CD4-positive, alpha-beta T cell (primary cell): ENCODE results near the gene RASA4B. TPM values are rescaled to one million over a fixed set of nuclear protein-coding genes. Genes with fewer than 3 reads are reported as not detected.

ENCODE experiments used
- ATAC-seq: fragments of 200-7000 bp; cut with Tn5 transposase; one replicate; pipeline ENCODE4 v1.10.0; 2022; ENCODE audit warnings: mild to moderate bottlenecking; ENCODE audit not compliant: poor library complexity
- CTCF ChIA-PET: fragments of 350-600 bp; sonication (Branson Sonifier 250); formaldehyde crosslinking; loops from one replicate; lab custom pipeline; 2021; ENCODE audit warnings: antibody characterized with exemption, inconsistent platforms; lab: Charles Lee
- POLR2A ChIA-PET: fragments of 350-600 bp; sonication (Branson Sonifier 250); formaldehyde crosslinking; loops from one replicate; lab custom pipeline; 2021; ENCODE audit warnings: antibody characterized with exemption, inconsistent platforms; lab: Charles Lee
- DNase-seq, 14 experiments: peaks; one replicate each; pipeline ENCODE4 v3.0.0-alpha.2; 2013 to 2020; ENCODE audit warnings: mixed read lengths in 2 of 14
- H3K27ac ChIP-seq, 2 donors: one replicate each; pipeline versions ENCODE4 v1.5.1 to v1.7.0; 2013; ENCODE audit warnings: low read length in 2 of 2, low read depth in 1 of 2, mild to moderate bottlenecking in 1 of 2
- H3K27me3 ChIP-seq, 2 experiments: 1 replicate in 1 of 2; 2 replicates in 1 of 2; pipeline versions ENCODE4 v1.6.1 to v1.7.0; 2013; ENCODE audit warnings: low read length in 2 of 2, control low read depth in 1 of 2, mild to moderate bottlenecking in 1 of 2, moderate library complexity in 1 of 2; ENCODE audit not compliant: insufficient read depth in 2 of 2, control insufficient read depth in 1 of 2
- H3K36me3 ChIP-seq: one replicate; pipeline ENCODE4 v1.6.1; 2013; ENCODE audit warnings: low read length, control low read depth; ENCODE audit not compliant: insufficient read depth
- H3K4me1 ChIP-seq: one replicate; pipeline ENCODE4 v1.6.1; 2013; ENCODE audit warnings: low read length, control low read depth; ENCODE audit not compliant: insufficient read depth
- H3K4me3 ChIP-seq: one replicate; pipeline ENCODE4 v1.5.1; 2013; ENCODE audit warnings: mild to moderate bottlenecking, low read length, moderate library complexity
- H3K9me3 ChIP-seq, 2 experiments: 1 replicate in 1 of 2; 2 replicates in 1 of 2; pipeline versions ENCODE4 v1.6.1 to v1.7.0; 2013; ENCODE audit warnings: low read length in 2 of 2, mild to moderate bottlenecking in 2 of 2, control low read depth in 1 of 2, moderate library complexity in 1 of 2; ENCODE audit not compliant: control insufficient read depth in 1 of 2, insufficient read depth in 1 of 2
- H3K27ac Mint-ChIP-seq: one replicate; pipeline ENCODE4 v1.8.0; 2020; ENCODE audit warnings: mixed read lengths
- H3K27me3 Mint-ChIP-seq: one replicate; pipeline ENCODE4 v1.8.0; 2021; ENCODE audit warnings: mixed read lengths
- H3K36me3 Mint-ChIP-seq: one replicate; pipeline ENCODE4 v1.8.0; 2021; ENCODE audit warnings: low read depth, mixed read lengths
- H3K4me1 Mint-ChIP-seq: one replicate; pipeline ENCODE4 v1.8.0; 2021; ENCODE audit warnings: low read depth, mixed read lengths
- H3K4me3 Mint-ChIP-seq: one replicate; pipeline ENCODE4 v1.8.0; 2020; ENCODE audit warnings: mild to moderate bottlenecking, mixed read lengths
- H3K9me3 Mint-ChIP-seq: one replicate; pipeline ENCODE4 v1.8.0; 2020; ENCODE audit warnings: mixed read lengths
- intact Hi-C, 2 experiments: fragments of 100-400 bp; cut with DNase I in 1 of 2; cut with micrococcal nuclease in 1 of 2; formaldehyde crosslinking; loops; one replicate each; pipeline versions ENCODE4 v1.15.1 to v1.9.0; 2023 to 2025; cut with DNase I, micrococcal nuclease
- total RNA-seq, 174 experiments: library from RNA in 2 of 174; stranded (reverse) in 2 of 174; gene quantifications; one replicate each; pipeline ENCODE4 v1.2.3 and lab custom pipeline; 2021 to 2026
- TF ChIP-seq, protein P1 (sequence below): fragments of 200-600 bp; IDR thresholded peaks from one replicate; pipeline ENCODE4 v1.8.0; 2022; ENCODE audit warnings: antibody characterized with exemption, mild to moderate bottlenecking

The RASA4B gene
- total RNA-seq, 2 experiments from 2014 or later: 31.9 to 40.7 TPM

DNA sequence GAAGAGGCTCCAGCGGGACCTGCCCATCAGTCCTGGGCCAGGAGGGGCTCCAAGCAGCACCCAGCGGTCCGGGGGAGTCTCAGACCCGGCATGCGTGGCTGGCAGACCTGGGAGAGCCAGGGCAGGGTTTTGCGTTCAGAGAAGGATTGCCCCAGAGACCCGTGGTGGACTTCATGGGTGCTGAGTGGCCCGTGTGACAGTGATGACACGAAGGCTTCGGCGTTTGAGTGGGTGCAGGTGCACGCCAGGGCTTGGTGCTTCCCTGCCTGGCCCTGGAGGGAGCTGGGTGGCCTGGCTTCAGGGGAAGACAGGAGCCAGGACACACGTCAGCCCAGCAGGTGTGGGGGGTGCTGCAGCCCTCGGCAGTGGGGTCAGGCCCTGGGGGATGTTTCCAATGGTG lies 70.3 kb downstream of the RASA4B start:
- ATAC-seq: no peak

DNA sequence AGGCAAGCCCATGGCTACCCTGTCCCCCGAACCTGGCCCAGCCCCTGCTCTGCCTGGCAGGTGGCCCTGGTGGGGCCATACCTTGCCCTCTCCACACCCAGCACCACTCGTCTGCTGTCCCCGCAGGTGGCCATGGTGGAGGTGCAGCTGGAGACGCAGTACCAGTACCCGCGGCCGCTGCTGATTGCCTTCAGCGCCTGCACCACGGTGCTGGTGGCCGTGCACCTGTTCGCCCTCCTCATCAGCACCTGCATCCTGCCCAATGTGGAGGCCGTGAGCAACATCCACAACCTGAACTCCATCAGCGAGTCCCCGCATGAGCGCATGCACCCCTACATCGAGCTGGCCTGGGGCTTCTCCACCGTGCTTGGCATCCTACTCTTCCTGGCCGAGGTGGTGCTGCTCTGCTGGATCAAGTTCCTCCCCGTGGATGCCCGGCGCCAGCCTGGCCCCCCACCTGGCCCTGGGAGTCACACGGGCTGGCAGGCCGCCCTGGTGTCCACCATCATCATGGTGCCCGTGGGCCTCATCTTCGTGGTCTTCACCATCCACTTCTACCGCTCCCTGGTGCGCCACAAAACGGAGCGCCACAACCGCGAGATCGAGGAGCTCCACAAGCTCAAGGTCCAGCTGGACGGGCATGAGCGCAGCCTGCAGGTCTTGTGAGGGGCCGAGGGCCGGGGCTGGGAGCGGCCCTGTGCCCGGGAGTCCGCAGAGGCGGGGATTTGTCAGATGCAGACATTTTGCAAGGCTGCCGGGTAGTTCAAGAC lies 71.0 kb downstream of the RASA4B start:
- Mint-ChIP-seq H3K36me3 (peaks cover 5% of the 10 kb centered on the region), H3K4me3 (no peak overlapping the region), H3K9me3 (no peaks in the 10 kb centered on the region), H3K27me3 (no peaks in the 10 kb centered on the region), H3K4me1 (peaks cover 4% of the 10 kb centered on the region), H3K27ac (no peak overlapping the region)
- CTCF ChIA-PET: no interaction called here
- Histone ChIP-seq H3K4me3 (no peak overlapping the region), H3K9me3 (no peaks in the 10 kb centered on the region), H3K27me3 (no peaks in the 10 kb centered on the region), H3K4me1 (peaks cover 5% of the 10 kb centered on the region), H3K36me3 (peaks cover 33% of the 10 kb centered on the region), H3K27ac (no peak overlapping the region)
- TF ChIP-seq, protein P1, sequence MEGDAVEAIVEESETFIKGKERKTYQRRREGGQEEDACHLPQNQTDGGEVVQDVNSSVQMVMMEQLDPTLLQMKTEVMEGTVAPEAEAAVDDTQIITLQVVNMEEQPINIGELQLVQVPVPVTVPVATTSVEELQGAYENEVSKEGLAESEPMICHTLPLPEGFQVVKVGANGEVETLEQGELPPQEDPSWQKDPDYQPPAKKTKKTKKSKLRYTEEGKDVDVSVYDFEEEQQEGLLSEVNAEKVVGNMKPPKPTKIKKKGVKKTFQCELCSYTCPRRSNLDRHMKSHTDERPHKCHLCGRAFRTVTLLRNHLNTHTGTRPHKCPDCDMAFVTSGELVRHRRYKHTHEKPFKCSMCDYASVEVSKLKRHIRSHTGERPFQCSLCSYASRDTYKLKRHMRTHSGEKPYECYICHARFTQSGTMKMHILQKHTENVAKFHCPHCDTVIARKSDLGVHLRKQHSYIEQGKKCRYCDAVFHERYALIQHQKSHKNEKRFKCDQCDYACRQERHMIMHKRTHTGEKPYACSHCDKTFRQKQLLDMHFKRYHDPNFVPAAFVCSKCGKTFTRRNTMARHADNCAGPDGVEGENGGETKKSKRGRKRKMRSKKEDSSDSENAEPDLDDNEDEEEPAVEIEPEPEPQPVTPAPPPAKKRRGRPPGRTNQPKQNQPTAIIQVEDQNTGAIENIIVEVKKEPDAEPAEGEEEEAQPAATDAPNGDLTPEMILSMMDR: no peak
- POLR2A ChIA-PET: no interaction called here
- intact Hi-C loops: no loop called here
- ATAC-seq: no peak
- no peak for DNase-seq

More for the DNA sequence above, 70.3 kb downstream of the RASA4B start:
- no peaks in the 10 kb centered on the region for H3K9me3 Mint-ChIP-seq
- H3K4me1 Mint-ChIP-seq: peaks cover 4% of the 10 kb centered on the region
- TF ChIP-seq, protein P1: no peak
- intact Hi-C loops: no loop called here
- ChIA-PET CTCF (interaction anchor here (6.3 kb wide), 1 partner anchor 34 kb away, joined by 43 read pairs; no protein-coding TSS in a partner anchor), POLR2A (no interaction called here)
- Histone ChIP-seq H3K9me3 (no peaks in the 10 kb centered on the region), H3K27ac (no peak overlapping the region), H3K27me3 (no peaks in the 10 kb centered on the region), H3K4me1 (peaks cover 5% of the 10 kb centered on the region), H3K36me3 (peaks cover 29% of the 10 kb centered on the region), H3K4me3 (no peak overlapping the region)
- H3K36me3 Mint-ChIP-seq: no peaks in the 10 kb centered on the region
- H3K27me3 Mint-ChIP-seq: no peaks in the 10 kb centered on the region
- no peak for DNase-seq
- H3K4me3 Mint-ChIP-seq: no peak overlapping the region
- H3K27ac Mint-ChIP-seq: no peak overlapping the region

DNA sequence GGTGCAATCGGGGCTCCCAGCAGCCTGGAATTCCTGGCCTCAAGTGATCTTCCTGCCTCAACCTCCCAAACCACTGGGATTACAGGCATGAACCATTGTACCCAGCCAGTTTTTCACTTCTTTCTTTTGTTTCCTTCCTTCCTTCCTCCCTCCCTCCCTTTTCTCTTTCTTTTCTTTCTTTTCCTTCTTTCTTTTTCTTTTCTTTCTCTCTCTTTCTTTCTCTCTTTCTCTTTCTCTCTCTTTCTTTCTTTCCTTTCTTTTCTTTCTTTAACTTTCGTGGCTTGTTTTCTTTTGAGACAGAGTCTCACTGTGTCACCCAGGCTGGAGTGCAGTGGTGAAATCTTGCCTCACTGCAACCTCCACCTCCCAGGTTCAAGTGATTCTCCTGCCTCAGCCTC lies 71.9 kb downstream of the RASA4B start:
- intact Hi-C loops: no loop called here
- Histone ChIP-seq H3K9me3 (no peaks in the 10 kb centered on the region), H3K27ac (no peak overlapping the region), H3K27me3 (no peaks in the 10 kb centered on the region), H3K4me1 (peaks cover 5% of the 10 kb centered on the region), H3K4me3 (no peak overlapping the region), H3K36me3 (peaks cover 34% of the 10 kb centered on the region)
- TF ChIP-seq, protein P1: no peak
- H3K36me3 Mint-ChIP-seq: peaks cover 6% of the 10 kb centered on the region
- CTCF ChIA-PET: interaction anchor here (1.4 kb wide), 1 partner anchor 33 kb away, joined by 4 read pairs; no protein-coding TSS in a partner anchor
- H3K4me1 Mint-ChIP-seq: peaks cover 4% of the 10 kb centered on the region
- POLR2A ChIA-PET: no interaction called here
- DNase-seq (no peak), ATAC-seq (no peak)
- H3K4me3 Mint-ChIP-seq: no peak overlapping the region
- H3K27ac Mint-ChIP-seq: no peak overlapping the region
- H3K9me3 Mint-ChIP-seq: no peaks in the 10 kb centered on the region
- H3K27me3 Mint-ChIP-seq: no peaks in the 10 kb centered on the region
